ENCODE results near the gene GM2A.
"Not testable (repeated sequence)": the region's sequence is repeated elsewhere in the genome, so short reads cannot be mapped to it uniquely, and the experiment has no call there.

Gene GM2A

DNA sequence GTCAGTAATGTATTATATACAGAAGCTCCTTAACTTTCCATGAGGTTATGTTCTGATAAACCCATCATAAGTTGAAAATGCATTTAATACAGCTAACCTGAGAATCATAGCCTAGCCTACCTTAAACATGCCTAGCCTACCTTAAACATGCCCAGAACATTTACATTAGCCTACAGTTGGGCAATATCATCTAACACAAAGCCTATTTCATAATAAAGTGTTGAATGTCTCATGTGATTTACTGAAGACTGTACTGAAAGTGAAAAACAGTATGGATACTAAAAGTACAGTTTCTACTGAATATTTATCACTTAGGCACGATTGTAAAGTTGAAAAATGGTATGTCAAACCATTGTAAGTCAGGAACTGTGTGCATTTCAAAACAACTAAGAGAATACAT, 1.6 kb downstream of the GM2A start:
- DNase-seq, result no peak

GRCh38 chr5:151254990-151255389, 2.0 kb downstream of the GM2A start:
- DNase-seq, result not testable (repeated sequence)

- no peak for DNase-seq
Measured at GRCh38 chr5:151255621-151256286, 2.8 kb downstream of the GM2A start.

GRCh38 chr5:151257731-151258181, 4.8 kb downstream of the GM2A start:
- no peak for DNase-seq

DNA sequence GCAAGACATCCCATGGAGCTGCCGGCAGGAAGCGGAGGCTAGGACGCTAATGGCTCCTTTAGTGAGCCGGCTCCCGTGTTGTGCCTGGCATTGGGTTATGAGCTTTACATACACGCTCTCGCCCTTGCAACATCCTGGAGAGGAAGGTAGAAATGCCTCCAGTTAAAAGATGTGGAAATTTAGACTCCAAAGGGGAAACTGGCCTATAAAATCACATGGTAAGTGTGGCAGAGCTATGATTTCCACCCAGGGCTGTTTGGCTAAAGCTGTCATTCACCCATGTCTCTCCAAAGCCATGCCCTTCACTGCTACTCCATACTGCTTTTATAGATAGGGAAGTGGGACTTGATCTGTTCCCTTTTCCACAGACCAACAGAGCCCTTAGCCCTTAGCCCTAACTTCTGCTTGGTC, 5.2 kb downstream of the GM2A start:
- DNase-seq, result no peak

GRCh38 chr5:151258816-151259215, 5.8 kb downstream of the GM2A start:
- no peak for DNase-seq

GRCh38 chr5:151259931-151260330, 6.9 kb downstream of the GM2A start:
- DNase-seq, result no peak

- no peak for DNase-seq
Measured at GRCh38 chr5:151262532-151262931, 9.5 kb downstream of the GM2A start.

DNA sequence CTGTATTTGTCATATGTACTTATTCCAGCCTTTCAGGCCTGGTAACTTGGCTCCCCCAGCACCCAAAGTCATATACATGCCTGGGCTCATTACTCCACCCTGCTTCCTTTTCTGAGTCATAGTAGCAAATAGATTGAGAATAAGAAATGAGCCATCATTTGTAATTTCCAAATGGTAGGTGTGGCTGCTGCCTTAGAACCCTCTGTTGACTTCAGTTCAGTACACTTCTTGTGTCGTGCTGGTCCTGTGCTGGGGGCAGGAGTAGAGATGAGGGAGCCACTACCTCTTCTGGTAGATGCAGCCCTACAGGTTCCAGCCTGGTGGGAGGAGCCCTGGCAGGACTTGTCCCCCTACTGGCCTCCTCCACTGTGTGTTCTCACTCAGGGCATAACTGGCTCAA, 11.1 kb downstream of the GM2A start:
- no peak for DNase-seq

DNA sequence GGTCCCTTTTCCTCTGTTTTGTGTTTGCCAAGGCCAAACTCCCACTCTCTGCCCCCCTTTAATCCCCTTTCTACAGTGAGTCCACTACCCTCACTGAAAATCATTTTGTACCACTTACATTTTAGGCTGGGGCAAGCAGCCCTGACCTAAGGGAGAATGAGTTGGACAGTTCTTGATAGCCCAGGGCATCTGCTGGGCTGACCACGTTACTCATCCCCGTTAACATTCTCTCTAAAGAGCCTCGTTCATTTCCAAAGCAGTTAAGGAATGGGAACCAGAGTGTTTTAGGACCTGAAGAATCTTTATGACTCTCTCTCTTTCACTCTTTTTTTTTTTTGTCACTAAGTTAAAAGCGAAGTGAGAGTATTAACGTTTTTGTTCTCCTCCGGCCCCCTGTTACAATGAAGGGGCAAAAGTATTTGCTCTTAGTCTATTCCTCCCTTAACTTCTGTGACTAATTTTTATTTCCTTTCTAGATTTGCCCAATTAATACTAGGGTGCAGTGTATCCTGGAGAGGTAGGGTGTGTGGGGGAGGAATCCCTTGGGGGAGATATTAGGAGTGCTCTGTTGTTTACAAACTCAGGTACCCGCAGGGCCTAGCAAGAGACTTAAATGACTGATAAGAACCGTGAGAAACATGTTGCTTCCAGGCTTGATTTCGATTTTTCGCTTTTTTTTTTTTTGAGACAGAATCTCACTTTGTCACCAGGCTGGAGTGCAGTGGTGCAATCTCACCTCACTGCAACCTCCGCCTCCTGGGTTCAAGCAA, 14.7 kb downstream of the GM2A start:
- DNase-seq, result no peak

GRCh38 chr5:151270599-151270998, 17.6 kb downstream of the GM2A start:
- DNase-seq, result no peak

DNA sequence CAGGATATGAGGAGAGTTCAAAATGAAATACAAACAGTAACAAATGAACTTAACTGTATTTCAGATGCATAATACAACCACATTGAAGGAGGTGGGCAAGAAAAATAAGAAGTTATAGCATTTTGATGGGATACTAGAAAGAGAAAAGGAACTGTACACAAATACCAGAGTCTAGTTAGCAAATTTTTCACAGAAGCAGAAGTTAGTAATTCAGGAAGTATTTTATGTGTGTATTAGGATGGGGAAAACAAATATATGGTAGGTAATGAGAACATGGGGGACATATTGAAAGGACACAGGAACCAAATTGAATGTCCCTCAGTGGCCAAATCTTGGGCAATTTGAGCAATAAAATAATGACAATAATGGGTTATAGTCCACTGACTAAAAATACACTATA, 18.4 kb downstream of the GM2A start:
- no peak for DNase-seq

DNA sequence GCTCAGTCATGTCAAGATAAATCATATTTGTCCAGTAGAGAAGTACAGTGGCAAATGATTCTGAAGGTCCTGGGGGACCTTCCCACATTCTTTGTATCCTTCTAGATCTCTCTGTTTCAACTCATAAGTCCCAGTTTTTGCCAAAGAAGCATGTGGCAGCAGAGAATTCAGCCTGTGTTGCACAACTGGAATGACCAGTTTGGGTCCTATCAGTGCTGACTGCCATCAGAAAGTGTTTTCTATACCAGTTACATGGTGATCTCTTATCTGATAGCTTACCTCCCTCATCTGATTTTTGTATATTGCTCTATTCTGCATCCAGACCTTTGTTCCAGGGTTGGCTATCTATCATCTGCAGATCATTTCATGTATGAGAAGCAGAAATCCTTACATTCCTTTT, 21.7 kb downstream of the GM2A start:
- no peak for DNase-seq

- DNase-seq, result no peak
Measured at GRCh38 chr5:151275803-151276202, 22.8 kb downstream of the GM2A start.

GRCh38 chr5:151278845-151279244, 25.9 kb downstream of the GM2A start:
- DNase-seq, result no peak

GRCh38 chr5:151280443-151280842, 27.5 kb downstream of the GM2A start:
- DNase-seq, result no peak

- no peak for DNase-seq
Measured at GRCh38 chr5:151281001-151281639, 28.1 kb downstream of the GM2A start.

- no peak for DNase-seq
Measured at GRCh38 chr5:151283120-151283825, 30.3 kb downstream of the GM2A start.

DNA sequence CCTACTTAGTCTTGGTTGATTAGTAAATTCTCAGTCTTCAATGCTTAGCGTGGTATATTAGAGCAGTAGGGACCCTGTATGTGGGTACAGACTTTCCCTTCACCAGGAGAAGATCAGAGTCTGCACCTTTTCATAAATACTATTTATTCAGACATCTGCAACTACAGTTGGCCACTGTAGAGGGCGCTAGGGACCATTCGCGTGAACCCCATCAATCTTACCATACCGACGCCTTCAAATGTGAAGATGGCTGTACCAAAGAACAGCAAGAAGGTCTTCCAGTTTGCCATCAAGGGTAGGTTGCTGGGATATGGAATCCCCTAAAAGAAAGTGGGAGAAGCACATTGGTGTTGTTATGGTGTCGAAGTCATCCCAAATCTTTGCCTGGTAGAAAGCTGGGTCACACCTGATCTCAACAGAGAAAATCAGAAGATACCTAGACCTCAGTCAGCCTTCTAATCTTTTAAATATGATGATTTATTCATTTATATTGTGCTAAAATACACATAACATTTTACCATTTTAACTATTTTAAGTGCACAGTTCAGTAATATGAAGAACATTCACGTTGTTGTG, 31.5 kb downstream of the GM2A start:
- DNase-seq, result no peak

DNA sequence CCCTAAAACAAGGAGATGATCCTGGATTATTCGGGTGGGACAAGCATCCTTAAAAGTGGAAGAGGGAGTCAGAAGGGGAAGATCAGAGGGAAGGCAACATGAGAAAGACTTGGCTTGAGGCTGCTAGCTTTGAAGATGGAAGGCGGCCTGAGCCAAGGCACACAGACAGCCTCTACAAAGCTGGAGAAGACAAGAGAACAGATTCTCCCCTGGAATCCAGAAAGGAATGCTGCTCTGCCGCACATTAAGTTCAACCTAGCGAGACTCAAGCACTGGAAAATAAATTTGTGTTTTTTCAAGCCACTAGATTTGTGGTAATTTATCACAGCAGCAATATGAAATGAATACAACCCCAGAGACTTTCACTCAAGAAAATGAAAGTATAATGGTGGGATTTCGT, 32.7 kb downstream of the GM2A start:
- DNase-seq, result no peak

DNA sequence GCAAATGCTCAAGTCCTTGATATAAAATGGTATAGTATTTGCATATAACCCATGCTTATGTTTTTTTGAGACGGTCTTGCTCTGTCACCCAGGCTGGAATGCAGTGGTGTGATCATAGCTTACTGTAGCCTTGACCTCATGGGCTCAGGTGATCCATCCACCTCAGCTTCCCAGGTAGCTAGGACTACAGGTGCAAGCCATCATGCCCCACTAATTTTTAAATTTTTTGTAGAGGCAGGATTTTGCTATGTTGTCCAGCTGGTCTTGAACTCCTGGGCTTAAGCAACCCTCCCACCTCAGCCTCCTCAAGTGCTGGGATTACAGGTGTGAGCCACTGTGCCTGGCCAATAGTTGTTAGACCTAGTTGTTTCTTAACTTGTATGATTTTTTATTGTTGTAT, 33.3 kb downstream of the GM2A start:
- DNase-seq, result no peak

DNA sequence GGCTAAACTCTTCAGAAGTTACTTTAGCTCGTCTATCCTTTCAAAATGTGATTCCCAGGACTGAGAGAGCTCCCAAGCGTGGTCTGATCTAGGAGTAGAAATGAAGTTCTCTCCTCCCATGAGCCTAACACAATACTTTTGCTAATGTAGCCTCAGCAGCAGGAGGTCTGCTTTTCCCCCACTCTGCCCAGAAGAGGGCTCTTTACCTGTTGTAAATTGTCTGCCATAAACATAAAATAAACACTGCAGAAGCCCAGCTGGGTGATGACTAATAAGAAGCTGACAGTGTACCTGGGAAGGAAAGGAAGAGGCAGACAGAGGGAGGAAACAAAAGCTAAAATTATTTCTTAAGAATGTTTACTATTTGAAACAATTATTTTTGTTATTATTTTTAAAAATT, 35.2 kb downstream of the GM2A start:
- no peak for DNase-seq

DNA sequence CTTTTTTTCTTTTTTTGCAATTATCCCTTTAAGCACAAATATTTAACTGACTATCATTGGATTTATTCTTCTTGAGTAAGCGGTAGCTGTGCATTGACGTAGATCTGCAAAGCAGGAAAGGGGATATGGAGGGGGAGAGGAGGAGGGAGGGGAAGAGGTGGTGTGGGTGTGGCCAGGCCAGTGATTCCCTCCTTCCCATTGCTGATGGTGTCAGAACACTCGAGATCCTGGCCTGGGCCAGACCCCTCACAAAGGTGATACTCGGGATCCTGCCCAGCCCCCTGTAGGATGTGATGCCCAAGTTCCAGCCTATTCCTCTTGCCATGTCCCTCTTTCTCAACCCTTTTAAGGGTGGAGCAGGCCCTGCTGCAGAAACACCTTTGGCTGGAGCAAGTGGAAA, 40.6 kb downstream of the GM2A start:
- no peak for DNase-seq
